ENCODE measurements around the gene TRMT112.

The TRMT112 gene

DNA sequence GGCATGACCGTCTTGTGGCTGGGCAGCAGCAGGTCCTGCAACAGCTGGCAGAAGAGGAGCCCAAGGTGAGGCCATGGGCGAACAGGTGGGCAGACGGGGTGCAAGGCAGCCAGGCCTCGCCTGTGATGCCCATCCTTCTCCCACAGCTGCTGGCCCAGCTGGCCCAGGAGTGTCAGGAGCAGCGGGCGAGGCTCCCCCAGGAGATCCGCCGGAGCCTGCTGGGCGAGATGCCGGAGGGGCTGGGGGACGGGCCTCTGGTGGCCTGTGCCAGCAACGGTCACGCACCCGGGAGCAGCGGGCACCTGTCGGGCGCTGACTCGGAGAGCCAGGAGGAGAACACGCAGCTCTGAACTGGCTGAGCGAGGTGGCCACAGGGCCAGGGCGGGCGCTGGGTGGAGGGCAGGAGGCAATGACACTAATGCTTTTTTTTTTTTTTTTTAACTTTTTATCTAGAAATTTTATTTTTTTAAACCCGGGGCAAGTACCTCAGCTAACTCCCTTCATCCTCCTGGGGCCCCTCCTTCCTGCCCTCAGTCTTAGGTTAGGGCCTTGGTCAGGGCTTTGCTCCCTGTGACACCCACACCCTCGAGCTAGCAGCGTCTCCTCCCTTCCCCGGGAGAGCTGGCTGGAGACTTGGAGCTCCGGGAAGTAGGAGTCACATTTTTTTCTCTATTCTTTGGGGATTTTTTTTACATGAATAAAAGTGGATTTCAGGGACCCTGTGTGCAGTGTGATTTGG, 50.0 kb downstream of the TRMT112 start:
- TF ChIP-seq, protein P1, sequence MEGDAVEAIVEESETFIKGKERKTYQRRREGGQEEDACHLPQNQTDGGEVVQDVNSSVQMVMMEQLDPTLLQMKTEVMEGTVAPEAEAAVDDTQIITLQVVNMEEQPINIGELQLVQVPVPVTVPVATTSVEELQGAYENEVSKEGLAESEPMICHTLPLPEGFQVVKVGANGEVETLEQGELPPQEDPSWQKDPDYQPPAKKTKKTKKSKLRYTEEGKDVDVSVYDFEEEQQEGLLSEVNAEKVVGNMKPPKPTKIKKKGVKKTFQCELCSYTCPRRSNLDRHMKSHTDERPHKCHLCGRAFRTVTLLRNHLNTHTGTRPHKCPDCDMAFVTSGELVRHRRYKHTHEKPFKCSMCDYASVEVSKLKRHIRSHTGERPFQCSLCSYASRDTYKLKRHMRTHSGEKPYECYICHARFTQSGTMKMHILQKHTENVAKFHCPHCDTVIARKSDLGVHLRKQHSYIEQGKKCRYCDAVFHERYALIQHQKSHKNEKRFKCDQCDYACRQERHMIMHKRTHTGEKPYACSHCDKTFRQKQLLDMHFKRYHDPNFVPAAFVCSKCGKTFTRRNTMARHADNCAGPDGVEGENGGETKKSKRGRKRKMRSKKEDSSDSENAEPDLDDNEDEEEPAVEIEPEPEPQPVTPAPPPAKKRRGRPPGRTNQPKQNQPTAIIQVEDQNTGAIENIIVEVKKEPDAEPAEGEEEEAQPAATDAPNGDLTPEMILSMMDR (IDR thresholded peaks at IDR 0.05), result no peak
- peaks cover 5% of the 10 kb centered on the region for H3K36me3 Mint-ChIP-seq (ENCODE audit: low read depth)
- no peaks in the 10 kb centered on the region for H3K9me3 Mint-ChIP-seq
- peaks cover 50% of the 10 kb centered on the region for H3K4me1 Mint-ChIP-seq
- peak overlapping the region; percentile 68 for H3K27ac Mint-ChIP-seq
- H3K27me3 Mint-ChIP-seq (ENCODE audit: low read depth, poor library complexity), result no peaks in the 10 kb centered on the region
- no peak for DNase-seq
- no peak overlapping the region for H3K4me3 Mint-ChIP-seq
